GM18505 (cell line): ENCODE data around the gene PAX1.

ENCODE experiments used
- ATAC-seq: cut with Tn5 transposase; IDR thresholded peaks from one replicate; pipeline ENCODE4 v1.9.1; 2021; ENCODE audit not compliant: unreplicated experiment
- POLR2A ChIP-seq: IDR thresholded peaks from 4 replicates; pipeline ENCODE4 v1.6.1; 2011; ENCODE audit warnings: borderline replicate concordance; ENCODE audit not compliant: insufficient read depth, insufficient read length; ENCODE audit errors: extremely low read depth

PAX1 gene

DNA sequence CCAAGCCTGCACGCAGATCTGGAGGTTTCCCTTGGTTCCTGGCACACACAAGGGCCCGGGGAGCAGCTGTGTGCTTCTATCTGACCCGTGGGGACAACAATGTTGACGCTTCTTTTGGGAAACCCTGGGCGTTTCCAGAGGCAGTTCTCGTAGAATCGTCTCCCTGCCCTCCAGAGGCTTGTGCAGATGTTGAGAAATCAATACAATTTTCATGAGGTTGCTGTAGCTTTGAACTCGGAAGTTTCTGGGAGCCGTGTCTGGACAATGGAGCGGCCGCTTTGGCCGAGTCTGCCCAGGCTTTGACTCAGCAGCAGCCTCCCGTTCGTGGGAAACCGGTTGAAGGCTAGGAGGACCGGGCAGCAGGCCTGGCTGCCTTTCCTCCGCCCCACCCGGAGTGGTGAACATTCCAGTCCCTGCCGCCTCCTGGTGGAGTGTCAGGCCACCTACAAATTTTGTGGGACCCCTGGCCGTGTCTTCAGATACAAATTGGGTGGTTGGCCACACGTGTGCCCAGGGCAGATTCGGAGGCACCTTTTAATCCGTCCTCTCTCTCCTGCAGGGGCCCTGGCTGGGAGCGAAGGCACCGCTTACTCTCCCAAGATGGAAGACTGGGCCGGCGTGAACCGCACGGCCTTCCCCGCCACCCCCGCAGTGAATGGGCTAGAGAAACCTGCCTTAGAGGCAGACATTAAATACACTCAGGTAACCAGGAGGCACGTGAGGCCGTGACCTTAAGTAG is 2.7 kb downstream of the PAX1 start:
- no peak for TF ChIP-seq POLR2A
- ATAC-seq = no peak

DNA sequence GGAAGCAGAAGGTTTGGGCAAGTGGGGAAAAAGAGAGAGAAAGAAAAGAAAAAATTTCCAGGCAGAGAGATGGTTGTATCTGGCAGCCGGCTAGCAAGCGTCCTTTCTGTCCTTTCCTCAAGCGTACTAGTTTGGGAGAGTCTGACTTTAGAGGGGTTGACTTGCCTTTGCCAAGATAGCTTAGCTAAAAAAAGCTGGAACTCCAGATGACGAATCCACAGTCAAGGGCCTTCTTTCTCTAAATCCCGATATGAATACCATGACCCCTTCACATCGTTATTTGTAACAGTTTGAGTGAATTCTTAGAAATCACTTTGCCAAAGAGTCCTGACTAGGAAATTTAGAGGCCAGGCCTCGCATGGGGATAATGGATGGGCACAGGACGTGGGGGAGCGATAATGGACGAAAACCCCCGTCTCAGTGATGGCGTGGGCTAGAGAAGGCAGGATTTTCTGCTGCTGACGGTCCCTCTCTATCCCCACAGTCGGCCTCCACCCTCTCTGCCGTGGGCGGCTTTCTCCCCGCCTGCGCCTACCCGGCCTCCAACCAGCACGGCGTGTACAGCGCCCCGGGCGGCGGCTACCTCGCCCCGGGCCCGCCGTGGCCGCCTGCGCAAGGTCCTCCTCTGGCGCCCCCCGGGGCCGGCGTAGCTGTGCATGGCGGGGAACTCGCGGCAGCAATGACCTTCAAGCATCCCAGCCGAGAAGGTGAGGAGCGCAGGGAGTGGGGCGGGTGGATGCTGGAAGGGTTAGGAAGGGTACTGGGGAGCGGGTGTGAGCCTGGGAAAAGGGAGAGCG is 3.5 kb downstream of the PAX1 start:
- ATAC-seq = no peak
- TF ChIP-seq POLR2A = no peak

DNA sequence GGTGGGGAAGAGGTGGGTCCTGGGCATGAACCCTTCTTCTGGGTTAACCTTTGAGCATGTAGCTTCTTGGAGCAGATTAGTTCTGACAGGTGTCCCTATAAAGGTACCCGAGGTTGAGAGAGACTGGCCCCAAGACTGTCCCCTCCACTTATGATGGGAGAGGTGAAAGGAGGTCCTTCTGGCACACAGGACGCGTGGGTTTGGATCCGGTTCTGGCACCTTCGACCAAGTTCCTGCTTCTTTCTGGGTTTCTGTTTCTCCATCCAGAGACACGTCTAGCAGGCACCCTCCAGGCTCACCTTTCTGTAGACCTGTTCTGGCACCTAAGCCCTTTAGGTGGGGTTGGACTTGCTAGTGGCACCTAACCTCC is 4.1 kb downstream of the PAX1 start:
- no peak for ATAC-seq
- TF ChIP-seq POLR2A = no peak

GRCh38 chr20:21710341-21710740 is 4.9 kb downstream of the PAX1 start:
- no peak for TF ChIP-seq POLR2A
- ATAC-seq = no peak

DNA sequence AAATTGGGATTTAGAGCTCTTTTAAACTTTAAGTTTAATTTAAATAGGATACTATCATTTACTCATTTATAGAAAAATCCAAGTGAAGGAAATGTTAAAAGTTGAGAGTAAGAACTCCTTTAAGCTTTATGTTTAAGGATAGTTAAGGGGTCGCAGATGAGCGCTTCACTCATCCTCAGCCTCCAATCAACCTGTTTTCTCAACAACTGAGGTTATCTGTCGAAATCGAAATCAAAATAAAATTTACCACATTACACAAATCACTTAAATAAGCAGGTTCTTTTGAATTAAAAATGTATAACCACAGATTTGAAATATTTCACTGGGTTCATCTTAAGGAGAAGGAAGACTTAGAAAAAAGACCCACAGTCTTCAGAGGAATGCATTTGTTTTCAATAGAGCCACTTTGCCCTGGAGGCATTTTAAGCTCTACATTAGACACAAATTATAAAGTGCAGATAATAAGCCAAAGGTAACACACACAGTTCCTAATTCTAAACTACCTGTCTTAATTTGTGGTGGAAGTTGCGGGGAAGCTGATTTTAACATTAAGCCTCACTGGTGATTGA is 5.5 kb downstream of the PAX1 start:
- no peak for TF ChIP-seq POLR2A
- no peak for ATAC-seq

- TF ChIP-seq POLR2A = no peak
- no peak for ATAC-seq
Observed at GRCh38 chr20:21712443-21713059, 7.1 kb downstream of the PAX1 start.

DNA sequence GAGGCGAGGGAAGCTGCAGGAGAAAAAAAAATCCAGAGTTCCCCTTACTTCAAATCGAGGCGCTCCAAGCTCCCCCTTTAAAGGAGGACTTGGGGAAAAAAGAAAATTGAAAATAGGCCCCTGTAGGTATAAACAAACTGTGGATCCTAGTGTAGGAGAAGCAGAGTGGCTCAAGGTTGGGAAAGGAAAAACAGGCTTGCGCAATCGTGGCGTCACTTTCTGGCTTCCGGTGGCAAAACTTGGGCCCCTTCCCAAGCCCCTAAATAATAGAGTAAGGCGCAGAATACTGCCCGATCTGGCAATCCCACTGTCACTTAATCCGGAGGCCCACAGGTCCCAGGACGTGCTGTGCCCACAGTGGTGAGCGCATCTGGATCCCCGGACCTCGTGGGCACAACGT is 8.0 kb downstream of the PAX1 start:
- no peak for TF ChIP-seq POLR2A
- ATAC-seq = no peak

DNA sequence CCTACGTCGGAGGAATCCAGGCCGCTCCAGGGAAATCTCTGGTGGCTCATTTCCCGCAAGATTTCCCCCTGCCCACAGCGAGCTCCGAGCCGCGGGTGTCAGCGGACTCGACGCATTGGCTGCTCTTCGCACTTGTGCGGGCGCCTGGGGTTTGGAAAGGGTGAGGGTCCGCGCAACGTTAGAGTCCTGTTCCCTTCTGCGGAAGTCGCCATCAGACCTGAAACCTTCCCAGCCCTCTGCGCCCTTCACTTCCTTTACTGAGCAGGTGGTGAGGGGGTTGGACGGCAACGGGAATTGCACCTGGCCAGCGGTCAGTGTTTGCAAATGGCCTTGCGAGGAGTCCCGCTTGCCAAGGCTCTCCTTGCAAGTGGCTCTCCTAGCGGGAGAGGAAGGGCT is 8.4 kb downstream of the PAX1 start:
- ATAC-seq = no peak
- TF ChIP-seq POLR2A = no peak

DNA sequence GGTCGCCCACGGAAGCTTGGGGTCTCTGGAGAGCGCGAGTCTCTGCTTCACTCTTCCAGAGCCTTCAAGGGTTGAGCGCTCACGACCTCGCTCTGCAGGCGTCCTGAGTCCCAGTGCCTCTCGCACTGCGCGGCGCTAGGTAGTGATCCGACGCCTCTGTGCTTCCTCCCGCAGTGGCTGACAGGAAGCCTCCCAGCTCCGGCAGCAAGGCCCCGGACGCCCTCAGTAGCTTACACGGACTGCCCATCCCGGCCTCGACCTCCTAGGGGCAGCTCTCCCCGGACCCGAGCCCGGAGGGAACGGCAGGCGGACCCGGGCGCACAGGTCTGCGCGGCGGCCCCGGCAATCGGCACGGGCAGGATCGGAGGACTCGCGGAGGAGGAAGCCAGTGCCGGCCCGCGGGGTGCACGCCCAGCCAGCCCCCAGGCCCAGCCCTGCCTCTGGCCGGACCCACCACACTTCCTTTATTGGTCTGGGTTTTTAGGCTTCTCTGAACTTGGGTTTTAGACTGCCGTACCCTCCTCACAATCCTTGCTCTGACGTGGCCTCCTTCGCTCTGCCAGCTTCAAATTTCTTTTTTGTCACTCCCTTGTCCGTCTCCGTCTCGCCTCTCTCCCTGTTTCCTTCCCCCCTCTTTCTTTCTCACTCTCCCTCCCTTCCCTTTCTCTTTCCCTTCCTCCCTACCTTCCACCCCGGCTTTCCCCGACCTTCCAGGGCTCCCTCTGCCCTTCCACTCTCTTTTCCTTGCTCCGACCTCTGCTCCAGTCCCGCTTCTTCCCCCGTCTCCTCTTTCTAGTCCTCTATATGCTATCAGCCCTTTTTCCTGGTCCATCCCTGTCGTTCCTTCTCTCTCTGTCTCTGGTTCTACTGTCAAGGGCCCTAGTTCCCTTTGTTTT is 9.1 kb downstream of the PAX1 start:
- no peak for ATAC-seq
- TF ChIP-seq POLR2A = no peak

DNA sequence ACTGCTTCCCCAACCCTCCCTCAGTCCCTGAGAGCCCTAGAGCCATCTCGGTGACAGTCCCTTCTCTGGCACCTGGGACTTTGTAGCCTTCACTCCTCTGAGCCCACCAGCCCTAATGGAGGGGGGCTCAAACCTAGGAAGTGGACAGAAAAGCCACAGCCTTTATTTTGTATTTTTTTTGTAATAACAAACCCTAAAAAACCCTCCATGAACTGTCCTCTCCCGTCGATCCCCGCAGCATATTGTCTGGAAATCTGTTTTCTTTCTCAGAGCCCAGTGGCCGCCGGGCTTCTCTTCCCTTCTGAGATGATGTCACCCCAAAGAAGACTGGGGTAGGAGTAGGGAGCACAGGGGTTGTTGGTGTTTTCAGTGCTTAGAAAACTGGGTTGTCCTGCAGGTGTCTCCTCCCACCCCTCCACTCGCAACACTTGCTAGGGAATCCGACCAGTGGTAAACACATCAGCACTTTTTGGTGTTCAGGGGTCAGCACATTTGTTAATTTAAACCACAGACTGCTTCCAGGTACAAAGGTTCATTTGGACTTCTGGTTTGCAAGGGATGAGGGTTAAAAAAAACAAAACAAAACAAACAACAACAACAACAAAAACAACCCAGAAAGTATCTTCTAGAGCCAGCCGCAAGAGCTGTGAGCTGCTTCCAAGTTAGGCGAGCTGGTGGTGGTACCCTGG is 9.9 kb downstream of the PAX1 start:
- no peak for ATAC-seq
- no peak for TF ChIP-seq POLR2A

DNA sequence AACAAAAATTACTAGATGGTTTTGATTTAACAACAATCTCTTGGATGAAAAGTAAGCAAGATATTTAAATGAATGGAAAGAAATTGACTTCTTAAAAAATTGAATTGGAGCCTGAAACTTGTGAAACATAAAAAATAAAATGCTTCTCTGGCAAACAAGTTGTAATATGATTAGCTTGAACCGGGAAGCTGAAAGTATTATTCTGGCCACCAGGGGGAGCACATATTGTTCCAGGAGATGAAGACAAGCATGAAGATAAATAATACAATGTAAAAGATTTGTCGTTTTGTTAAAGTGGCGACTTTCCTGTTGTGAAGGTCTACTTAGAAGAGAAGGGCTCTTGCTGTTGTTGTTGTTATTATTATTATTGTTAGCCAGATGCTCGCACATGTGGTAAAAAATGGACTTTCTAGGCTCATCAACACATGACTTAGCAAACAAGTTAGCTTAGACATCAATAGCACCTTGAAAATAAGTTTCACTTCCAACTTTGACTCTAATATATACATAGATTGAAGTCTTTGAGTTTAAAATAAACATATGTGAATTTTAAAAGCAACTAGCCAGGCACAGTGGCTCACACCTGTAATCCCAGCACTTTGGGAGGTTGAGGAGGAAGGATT is 14.2 kb downstream of the PAX1 start:
- ATAC-seq = no peak
- TF ChIP-seq POLR2A = no peak

DNA sequence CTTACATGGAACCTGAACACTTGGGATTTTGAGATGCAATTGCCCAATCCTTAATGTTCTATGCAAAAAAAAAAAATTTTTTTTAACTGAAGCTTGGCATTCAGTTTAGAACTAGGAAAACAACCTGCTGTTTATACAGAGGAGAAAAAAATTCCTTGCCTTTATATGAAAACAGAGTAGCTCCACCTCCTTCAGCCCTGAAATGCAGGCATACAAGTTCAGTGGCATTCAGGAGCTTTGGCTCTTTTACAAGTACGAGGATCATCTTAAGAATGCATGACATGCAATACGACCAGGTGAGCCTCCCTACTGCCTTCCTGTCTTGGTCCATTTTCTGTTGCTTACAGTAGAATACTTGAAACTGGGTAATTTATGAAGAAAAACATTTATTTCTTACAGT is 20.4 kb downstream of the PAX1 start:
- ATAC-seq = no peak
- no peak for TF ChIP-seq POLR2A

DNA sequence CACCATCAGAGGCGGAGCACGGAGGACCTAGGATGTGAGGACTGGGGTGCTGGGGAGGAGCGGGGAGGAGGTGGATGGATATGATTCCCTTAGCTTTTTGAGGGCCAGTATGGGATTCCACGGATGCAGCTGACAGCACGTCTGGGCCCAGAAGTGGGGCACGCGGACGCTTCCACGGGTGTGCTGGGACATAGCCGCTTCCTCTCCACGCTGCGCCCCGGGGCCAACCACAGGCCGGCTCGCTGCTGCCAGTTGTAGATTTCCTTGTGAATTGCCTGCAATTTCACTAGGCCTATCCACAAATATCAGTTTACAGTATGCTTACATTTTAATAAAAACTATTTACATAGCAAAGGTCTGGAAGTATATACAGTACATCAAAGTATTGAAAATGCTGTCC is 23.9 kb downstream of the PAX1 start:
- no peak for TF ChIP-seq POLR2A

DNA sequence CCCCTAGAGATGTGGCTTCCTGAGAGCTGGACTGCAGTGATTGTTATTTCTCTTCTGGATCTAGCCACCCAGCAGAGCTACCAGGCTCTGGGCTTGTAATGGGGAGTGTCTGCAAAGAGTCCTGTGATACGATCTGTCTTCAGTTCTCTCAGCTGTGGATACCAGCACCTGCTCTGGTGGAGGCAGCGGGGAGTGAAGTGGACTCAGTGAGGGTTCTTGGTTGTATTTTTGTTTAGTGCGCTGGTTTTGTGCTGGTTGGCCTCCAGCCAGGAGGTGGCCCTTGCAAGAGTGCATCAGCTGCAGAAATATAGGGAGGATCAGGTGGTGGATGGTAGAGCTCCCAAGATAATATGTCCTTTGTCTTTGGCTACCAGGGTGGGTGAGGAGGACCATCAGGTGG is 33.7 kb downstream of the PAX1 start:
- TF ChIP-seq POLR2A = no peak
- no peak for ATAC-seq

More for the DNA sequence above, 23.9 kb downstream of the PAX1 start:
- no peak for ATAC-seq
